Breast epithelium (tissue), 4 donors: ENCODE measurements around the gene GNG12. TPM values are rescaled to one million over a fixed set of nuclear protein-coding genes. Genes with fewer than 3 reads are reported as not detected.
A peak's percentile ranks its signal among the peaks of the same experiment; 100 is the strongest.
"Not testable (repeated sequence)": the region's sequence is repeated elsewhere in the genome, so short reads cannot be mapped to it uniquely, and the experiment has no call there.

Source experiments
- DNase-seq, 2 donors: peaks; one replicate each; pipeline ENCODE4 v3.0.0-alpha.2; 2019; ENCODE audit warnings: low spot score in 2 of 2
- H3K27ac ChIP-seq, 2 donors: fragments of 200-600 bp; sonication (generic) in 1 of 2; one replicate each; pipeline ENCODE4 v1.5.1; 2016 to 2019; ENCODE audit warnings: mild to moderate bottlenecking in 1 of 2
- H3K27me3 ChIP-seq, 2 donors: fragments of 200-600 bp; sonication (generic) in 1 of 2; one replicate each; pipeline versions ENCODE4 v1.5.1 to v1.6.0; 2017 to 2019; ENCODE audit warnings: control low read depth in 1 of 2, mild to moderate bottlenecking in 1 of 2
- H3K36me3 ChIP-seq: fragments of 200-600 bp; one replicate; pipeline ENCODE4 v1.5.1; 2019
- H3K4me1 ChIP-seq, 2 donors: fragments of 200-600 bp; sonication (generic); one replicate each; pipeline ENCODE4 v1.5.1; 2016 to 2019; ENCODE audit warnings: control low read depth in 1 of 2
- H3K4me3 ChIP-seq, 3 donors: fragments of 200-600 bp; sonication (generic); 1 replicate in 2 of 3; 2 replicates in 1 of 3; pipeline ENCODE4 v1.5.1; 2016 to 2019; ENCODE audit warnings: mild to moderate bottlenecking in 3 of 3, moderate library complexity in 2 of 3
- H3K9me3 ChIP-seq, 2 donors: fragments of 200-600 bp; sonication (generic) in 1 of 2; one replicate each; pipeline ENCODE4 v1.5.1; 2016 to 2019; ENCODE audit warnings: control low read depth in 1 of 2
- POLR2A ChIP-seq: fragments of 450-650 bp; IDR thresholded peaks from one replicate; pipeline ENCODE4 v1.6.1; 2016; ENCODE audit warnings: antibody characterized with exemption, mild to moderate bottlenecking, moderate library complexity
- POLR2AphosphoS5 ChIP-seq, 3 donors: sonication (generic); formaldehyde crosslinking; IDR thresholded peaks; one replicate each; pipeline ENCODE4 v1.6.1; 2017; ENCODE audit warnings: antibody characterized with exemption in 3 of 3
- intact Hi-C: fragments of 100-400 bp; cut with DNase I; formaldehyde crosslinking; loops from one replicate; pipeline ENCODE4 v1.15.1; 2023; ENCODE audit warnings: low total_unique reads
- total RNA-seq, 3 donors: library from RNA; depleted of rRNA; stranded (reverse); fragments of >200 nt; gene quantifications; one replicate each; pipeline ENCODE4 v1.1.0, GENCODE V29; 2016
- TF ChIP-seq, protein P1 (sequence below), 3 donors: fragments of 450-650 bp; IDR thresholded peaks; one replicate each; pipeline ENCODE4 v1.5.1; 2016 to 2017; ENCODE audit warnings: antibody characterized with exemption in 3 of 3, mild to moderate bottlenecking in 3 of 3, moderate library complexity in 3 of 3

Gene GNG12
- total RNA-seq, 3 donors from 2014 or later: 82.1 to 100 (median 87.5) TPM

DNA sequence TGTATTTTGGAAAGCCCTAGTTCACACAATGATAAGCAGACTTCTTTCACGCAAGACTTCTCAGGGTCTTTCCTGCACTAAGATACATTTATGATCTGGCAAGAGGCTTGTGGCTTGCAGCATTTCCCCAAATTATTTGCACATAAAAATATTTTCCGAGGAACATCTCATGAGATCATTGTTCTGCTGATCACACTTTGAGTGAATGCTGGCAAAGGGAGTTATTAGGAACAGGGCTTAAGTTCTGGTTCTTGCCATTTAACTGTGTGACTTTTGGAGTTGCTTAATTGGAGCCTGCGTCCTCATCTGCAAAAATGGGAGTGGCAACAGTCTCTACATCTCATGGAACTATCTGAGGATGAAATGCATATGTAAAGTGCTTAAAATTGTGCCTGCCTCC, 98.1 kb downstream of the GNG12 start:
- no peaks in the 10 kb centered on the region for H3K36me3 ChIP-seq
- H3K4me1 ChIP-seq: peaks cover 0 to 6% of the 10 kb centered on the region in 2 donors
- TF ChIP-seq POLR2AphosphoS5 (IDR thresholded peaks at IDR 0.05) (no peak), POLR2A (no peak)
- TF ChIP-seq, protein P1, sequence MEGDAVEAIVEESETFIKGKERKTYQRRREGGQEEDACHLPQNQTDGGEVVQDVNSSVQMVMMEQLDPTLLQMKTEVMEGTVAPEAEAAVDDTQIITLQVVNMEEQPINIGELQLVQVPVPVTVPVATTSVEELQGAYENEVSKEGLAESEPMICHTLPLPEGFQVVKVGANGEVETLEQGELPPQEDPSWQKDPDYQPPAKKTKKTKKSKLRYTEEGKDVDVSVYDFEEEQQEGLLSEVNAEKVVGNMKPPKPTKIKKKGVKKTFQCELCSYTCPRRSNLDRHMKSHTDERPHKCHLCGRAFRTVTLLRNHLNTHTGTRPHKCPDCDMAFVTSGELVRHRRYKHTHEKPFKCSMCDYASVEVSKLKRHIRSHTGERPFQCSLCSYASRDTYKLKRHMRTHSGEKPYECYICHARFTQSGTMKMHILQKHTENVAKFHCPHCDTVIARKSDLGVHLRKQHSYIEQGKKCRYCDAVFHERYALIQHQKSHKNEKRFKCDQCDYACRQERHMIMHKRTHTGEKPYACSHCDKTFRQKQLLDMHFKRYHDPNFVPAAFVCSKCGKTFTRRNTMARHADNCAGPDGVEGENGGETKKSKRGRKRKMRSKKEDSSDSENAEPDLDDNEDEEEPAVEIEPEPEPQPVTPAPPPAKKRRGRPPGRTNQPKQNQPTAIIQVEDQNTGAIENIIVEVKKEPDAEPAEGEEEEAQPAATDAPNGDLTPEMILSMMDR (IDR thresholded peaks at IDR 0.05): no peak
- DNase-seq: no peak
- no peaks in the 10 kb centered on the region for H3K9me3 ChIP-seq
- H3K27ac ChIP-seq: peak overlapping the region; percentile 86 to 93
- H3K4me3 ChIP-seq: no peak overlapping the region
- intact Hi-C loops: no loop called here
- H3K27me3 ChIP-seq: no peaks in the 10 kb centered on the region

- no peak for DNase-seq
- intact Hi-C loops: no loop called here
- Histone ChIP-seq H3K4me1 (peaks cover 0 to 6% of the 10 kb centered on the region in 2 donors), H3K4me3 (no peak overlapping the region), H3K9me3 (no peaks in the 10 kb centered on the region), H3K27ac (peak overlapping the region in 1 of 2 donors; percentile 4), H3K36me3 (no peaks in the 10 kb centered on the region), H3K27me3 (no peaks in the 10 kb centered on the region)
- TF ChIP-seq, protein P1 (IDR thresholded peaks at IDR 0.05): no peak
- TF ChIP-seq POLR2AphosphoS5 (IDR thresholded peaks at IDR 0.05): no peak
- no peak for TF ChIP-seq POLR2A
Measured at GRCh38 chr1:67734323-67734690, 99.0 kb downstream of the GNG12 start.

DNA sequence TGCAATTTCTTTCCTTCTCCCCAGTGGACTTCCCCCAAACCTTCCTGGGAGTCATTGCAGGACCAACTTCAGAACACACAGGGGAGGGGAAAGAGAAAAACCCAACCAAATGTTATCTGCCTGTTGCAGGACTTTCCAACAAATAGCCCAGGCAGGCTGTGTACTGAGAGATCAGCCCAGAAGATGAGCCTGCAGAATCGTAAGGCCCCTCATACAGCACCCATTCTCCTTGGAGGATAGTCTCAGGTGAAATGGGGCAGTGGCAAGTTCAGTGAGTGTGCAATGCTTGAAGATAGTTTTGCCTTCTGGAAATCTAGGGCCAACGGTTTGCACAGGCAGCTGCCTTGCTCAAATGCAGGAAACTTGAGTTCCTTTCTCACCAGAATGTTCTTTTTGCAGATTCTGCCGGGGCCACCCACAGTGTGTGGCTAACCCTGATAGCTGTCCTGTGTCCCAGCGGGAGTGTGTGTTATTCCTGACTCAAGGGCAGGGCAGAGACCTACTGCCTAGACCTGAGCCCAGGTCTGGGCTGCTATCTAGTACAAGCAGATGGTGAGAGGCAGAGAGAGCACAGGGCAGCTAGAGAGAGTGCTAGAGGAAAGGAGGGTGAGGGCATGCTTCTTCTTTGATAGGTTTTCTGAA, 99.5 kb downstream of the GNG12 start:
- Histone ChIP-seq H3K27me3 (no peaks in the 10 kb centered on the region), H3K4me1 (peaks cover 0 to 6% of the 10 kb centered on the region in 2 donors), H3K36me3 (no peaks in the 10 kb centered on the region), H3K9me3 (no peaks in the 10 kb centered on the region), H3K4me3 (no peak overlapping the region), H3K27ac (peak overlapping the region in 1 of 2 donors; percentile 4)
- no peak for TF ChIP-seq POLR2A
- TF ChIP-seq POLR2AphosphoS5 (IDR thresholded peaks at IDR 0.05): no peak
- TF ChIP-seq, protein P1 (IDR thresholded peaks at IDR 0.05): no peak
- intact Hi-C loops: no loop called here
- no peak for DNase-seq

GRCh38 chr1:67732750-67733151, 100.5 kb downstream of the GNG12 start:
- no peak for TF ChIP-seq POLR2A
- TF ChIP-seq POLR2AphosphoS5 (IDR thresholded peaks at IDR 0.05): no peak
- TF ChIP-seq, protein P1 (IDR thresholded peaks at IDR 0.05): no peak
- Histone ChIP-seq H3K4me3 (no peak overlapping the region), H3K27ac (no peak overlapping the region), H3K9me3 (no peaks in the 10 kb centered on the region), H3K4me1 (peaks cover 0 to 6% of the 10 kb centered on the region in 2 donors), H3K27me3 (no peaks in the 10 kb centered on the region), H3K36me3 (no peaks in the 10 kb centered on the region)
- intact Hi-C loops: no loop called here
- DNase-seq: no peak

GRCh38 chr1:67731322-67731721, 101.9 kb downstream of the GNG12 start:
- no peak for DNase-seq
- H3K27ac ChIP-seq: no peak overlapping the region
- TF ChIP-seq, protein P1 (IDR thresholded peaks at IDR 0.05): no peak
- TF ChIP-seq POLR2AphosphoS5 (IDR thresholded peaks at IDR 0.05) (no peak), POLR2A (no peak)
- H3K4me1 ChIP-seq: peaks cover 0 to 3% of the 10 kb centered on the region in 2 donors
- no peaks in the 10 kb centered on the region for H3K9me3 ChIP-seq
- intact Hi-C loops: no loop called here
- no peaks in the 10 kb centered on the region for H3K36me3 ChIP-seq
- H3K4me3 ChIP-seq: no peak overlapping the region
- H3K27me3 ChIP-seq: no peaks in the 10 kb centered on the region

- H3K36me3 ChIP-seq, H3K4me1 ChIP-seq, H3K9me3 ChIP-seq, H3K27ac ChIP-seq, DNase-seq, intact Hi-C loops, H3K27me3 ChIP-seq, H3K4me3 ChIP-seq: not testable (repeated sequence)
Measured at GRCh38 chr1:67730312-67730711, 103.0 kb downstream of the GNG12 start.
